ENCODE measurements around the gene UTS2B.

Gene UTS2B

DNA sequence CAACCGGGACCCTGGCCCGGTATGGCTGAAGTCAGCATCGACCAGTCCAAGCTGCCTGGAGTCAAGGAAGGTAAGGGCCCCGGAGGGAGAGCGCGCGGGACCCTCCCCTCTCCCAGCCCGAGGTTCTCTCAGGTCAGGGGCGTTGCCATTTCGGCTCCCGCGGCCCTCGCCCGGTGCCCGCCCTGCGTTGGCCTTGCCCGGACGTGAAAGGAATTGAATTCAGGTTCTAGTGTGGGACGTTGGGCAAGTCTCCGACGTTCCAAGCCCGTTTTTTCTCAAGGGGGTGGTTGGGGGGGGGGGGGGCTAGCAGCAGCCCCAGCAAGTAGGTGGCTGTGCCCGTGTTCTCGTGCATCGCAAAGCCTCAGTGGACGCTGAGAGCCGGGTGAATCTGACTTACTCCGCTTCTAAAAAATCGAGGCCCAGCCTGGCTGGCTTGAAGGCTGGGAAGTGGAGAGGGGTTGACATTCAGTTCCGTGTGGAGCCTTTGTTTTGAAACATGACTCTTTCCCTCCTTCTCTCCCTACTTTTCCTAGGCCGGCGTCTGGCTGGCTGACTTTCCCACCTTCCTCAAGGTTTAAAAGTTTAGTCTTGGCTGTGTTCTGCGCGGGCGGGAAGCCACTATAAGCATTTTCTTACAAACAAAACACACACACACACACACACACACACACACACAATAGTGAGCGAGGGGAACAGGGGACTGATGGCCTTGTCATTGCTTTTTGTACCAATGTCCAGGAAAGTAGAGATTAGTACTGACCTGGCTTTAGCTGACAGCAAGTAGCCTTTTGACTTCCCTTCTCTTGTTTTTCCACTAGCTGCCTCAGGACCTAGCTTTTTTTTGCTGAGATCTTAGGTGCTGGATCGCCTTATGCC, at the start of gene UTS2B:
TSS of gene UTS2B (minus strand) at position 873 of the 876 bp plus-strand sequence. CDS start 48,337 bp downstream, outside the sequence.
- DNase-seq (ENCODE audit: low spot score) = peak; percentile 74

- no peak for DNase-seq (ENCODE audit: low spot score)
Observed at GRCh38 chr3:191380001-191380400, 49.7 kb upstream of the UTS2B start.

DNA sequence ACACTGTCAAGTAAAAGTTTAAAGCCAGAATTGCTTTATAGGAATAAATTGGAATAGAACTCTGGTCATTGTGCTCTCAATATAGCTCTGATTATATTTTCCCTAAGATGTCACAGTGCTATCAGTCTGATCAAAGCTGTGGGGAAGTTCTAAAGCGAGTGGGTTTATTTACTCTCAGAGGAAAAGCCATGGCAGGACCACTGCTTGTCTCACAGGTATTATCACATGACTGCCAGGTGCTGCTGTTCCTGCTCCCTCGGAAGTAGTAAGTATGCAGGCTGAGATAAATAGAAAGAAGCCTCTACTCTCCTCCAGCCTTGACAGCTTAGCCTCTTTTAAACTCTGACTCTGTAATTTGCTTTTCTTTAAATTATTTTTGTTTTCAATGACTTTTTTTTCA, 49.1 kb upstream of the UTS2B start:
- no peak for DNase-seq (ENCODE audit: low spot score)

DNA sequence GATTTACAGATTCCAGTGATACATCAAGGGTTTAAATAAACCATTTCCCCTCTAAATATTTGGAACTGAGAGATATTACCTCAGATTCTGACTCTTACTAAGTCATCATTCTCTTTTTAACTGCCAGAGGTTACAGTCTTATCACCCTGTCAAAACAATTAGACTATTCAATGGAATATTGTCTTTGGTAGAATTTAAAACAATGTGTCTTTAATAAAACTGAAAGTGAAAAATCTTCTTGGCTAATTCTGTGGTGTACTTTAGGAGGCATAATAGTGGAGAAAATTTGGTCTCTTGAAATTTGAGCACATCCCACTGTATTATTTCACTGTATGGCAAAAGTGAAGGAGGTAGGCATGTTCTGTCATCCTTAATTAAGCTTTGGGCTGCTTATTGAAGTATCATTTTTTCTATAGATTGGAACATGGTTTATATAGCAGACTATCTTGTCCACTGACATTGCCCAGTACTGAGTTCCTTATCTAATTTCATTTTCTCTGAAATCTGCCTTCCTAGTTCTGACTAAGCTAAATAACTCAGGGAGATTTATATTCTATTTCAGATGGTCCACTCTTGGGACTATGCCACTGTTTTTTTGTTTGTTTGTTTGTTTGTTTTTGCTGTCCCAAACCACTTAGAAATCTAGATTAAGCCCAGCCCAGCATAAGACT, 48.0 kb upstream of the UTS2B start:
- no peak for DNase-seq (ENCODE audit: low spot score)

- DNase-seq (ENCODE audit: low spot score) = no peak
Observed at GRCh38 chr3:191376516-191377141, 46.3 kb upstream of the UTS2B start.

GRCh38 chr3:191373327-191373726, 43.0 kb upstream of the UTS2B start:
- DNase-seq (ENCODE audit: low spot score) = no peak

DNA sequence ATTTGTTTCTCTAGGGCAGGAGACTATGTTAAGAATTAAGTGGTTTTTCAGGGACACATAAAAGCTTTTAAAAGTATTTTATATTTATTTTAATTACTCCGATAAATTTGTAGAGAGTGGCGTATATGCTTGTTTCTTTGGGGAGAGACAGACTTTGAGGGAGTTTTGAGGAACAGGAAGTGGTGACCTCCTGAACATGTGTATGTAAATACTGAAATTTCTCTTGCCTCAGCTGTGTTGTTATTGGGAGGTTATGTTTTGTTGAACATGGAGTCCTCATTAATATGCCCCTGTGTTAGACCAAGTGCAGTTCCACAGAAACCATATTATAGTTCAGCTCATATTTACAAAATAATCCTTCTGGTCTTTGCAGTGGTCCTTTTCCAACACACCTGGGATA, 41.8 kb upstream of the UTS2B start:
- no peak for DNase-seq (ENCODE audit: low spot score)

GRCh38 chr3:191369616-191370010, 39.3 kb upstream of the UTS2B start:
- no peak for DNase-seq (ENCODE audit: low spot score)

DNA sequence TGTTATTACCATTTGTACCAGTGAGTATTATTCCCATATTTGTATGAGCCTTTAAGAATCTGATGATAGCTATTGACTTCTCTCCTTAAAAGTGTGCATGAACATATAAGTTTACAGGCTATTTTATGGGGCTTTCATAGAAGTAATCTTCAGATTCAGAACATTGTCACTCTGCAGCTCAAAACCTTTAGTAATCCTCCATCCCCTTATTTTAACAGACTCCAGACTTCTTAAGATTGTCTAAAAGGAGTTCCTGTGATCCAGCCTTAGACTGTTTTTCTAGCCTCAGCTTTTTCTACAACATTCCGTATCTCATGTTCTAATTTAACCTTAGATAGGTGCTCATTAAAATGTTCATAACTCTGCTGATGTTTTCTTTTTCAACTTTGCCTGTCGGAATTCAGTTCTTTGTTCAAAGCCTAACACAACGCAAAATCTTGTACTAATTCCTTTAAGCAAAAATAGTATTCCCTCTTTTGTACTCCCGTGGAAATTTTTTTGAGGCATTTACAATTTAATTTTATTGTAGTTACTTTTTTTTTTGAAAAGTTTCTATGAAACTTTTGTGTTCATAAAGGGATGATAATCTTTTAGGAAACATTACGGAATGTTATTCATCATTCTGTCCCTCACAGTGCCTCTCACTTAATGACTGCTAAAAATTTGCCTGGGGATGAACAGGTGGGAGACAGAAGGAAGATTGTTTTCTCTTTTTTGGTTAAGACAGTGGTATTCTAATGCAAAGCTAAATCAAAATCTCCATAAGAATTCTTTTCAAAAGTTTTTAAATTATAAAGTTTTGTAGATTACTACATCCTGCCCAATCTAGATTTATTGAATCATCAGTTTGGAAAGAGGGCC, 38.7 kb upstream of the UTS2B start:
- DNase-seq (ENCODE audit: low spot score) = no peak

- no peak for DNase-seq (ENCODE audit: low spot score)
Observed at GRCh38 chr3:191366675-191367074, 36.3 kb upstream of the UTS2B start.

DNA sequence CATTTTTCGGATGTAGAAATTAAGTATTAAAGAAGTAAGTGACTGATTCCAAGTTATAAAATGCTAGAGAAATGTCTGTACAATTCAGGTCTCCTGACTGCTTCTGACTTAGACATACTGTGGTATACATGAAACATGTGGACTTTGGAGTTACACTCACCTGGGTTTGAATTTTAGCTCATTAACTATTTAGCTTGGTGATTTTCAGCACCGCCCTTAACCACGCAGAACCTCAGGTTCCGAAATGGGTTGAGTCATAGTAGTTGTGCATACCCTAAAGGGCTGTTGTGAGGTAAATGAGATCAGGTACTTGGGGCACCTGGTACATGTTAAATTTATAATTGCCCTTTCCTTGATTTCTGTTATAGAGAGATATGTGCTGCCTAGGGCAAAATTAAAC, 32.9 kb upstream of the UTS2B start:
- no peak for DNase-seq (ENCODE audit: low spot score)

- DNase-seq (ENCODE audit: low spot score) = no peak
Observed at GRCh38 chr3:191362524-191363090, 32.3 kb upstream of the UTS2B start.

GRCh38 chr3:191362037-191362436, 31.7 kb upstream of the UTS2B start:
- DNase-seq (ENCODE audit: low spot score) = no peak

GRCh38 chr3:191361456-191361855, 31.1 kb upstream of the UTS2B start:
- DNase-seq (ENCODE audit: low spot score) = no peak

GRCh38 chr3:191360620-191361019, 30.3 kb upstream of the UTS2B start:
- DNase-seq (ENCODE audit: low spot score) = no peak

DNA sequence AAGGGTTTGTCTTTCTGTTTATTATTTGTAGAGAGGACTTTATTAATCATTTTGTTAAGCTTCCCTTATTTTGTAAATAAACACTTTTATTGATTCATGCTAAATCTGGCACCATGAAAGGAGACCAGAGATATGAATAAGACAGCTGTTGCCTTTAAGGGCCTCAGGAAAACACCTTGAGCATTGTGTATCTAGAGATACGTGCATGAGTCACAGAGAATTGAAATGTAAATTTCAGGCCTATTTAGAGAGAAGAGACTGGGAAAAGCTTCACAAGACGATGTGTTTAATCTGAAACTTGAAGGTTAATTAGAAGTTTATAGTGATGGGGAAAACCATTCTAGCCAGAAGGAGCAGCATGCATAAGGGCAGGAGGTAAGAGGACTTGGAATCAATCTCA, 28.6 kb upstream of the UTS2B start:
- DNase-seq (ENCODE audit: low spot score) = no peak

DNA sequence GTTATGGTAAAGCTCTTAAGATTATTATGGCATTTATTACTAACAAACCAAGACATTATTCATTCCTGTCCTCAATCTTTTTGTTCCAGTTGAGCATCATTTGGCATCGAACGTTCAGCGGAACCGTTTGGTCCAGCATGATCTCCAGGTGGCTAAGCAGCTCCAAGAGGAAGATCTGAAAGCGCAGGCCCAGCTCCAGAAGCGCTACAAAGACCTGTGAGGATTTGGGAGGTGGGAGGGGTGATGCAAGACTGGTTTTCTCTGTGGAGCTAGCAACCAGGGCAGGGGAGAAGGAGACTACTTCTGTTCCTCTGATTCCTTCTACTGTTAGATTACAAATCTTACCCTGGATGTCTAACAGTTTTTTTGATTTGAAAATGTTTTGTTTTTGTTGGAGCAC, 27.6 kb upstream of the UTS2B start:
- DNase-seq (ENCODE audit: low spot score) = no peak

GRCh38 chr3:191356631-191357439, 26.5 kb upstream of the UTS2B start:
- no peak for DNase-seq (ENCODE audit: low spot score)

DNA sequence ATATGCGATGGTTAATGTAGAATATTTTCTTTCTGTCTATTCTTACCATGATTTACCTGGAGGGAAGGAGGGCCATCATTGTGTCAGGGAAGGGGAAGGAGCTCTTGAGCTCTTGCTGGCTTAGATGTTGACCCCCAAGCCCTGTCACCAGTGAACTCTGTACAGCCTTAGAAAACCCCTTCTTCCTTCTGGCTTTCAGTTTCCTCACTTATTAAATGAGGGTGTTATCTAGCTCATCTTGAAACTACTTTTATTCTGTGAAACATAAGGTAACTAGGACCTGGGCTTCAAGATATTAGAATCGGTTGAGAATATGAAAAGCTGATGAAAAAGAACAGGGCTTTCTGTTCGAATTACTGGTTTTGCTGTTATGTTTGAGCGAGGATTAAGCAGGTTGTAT, 25.1 kb upstream of the UTS2B start:
- no peak for DNase-seq (ENCODE audit: low spot score)

DNA sequence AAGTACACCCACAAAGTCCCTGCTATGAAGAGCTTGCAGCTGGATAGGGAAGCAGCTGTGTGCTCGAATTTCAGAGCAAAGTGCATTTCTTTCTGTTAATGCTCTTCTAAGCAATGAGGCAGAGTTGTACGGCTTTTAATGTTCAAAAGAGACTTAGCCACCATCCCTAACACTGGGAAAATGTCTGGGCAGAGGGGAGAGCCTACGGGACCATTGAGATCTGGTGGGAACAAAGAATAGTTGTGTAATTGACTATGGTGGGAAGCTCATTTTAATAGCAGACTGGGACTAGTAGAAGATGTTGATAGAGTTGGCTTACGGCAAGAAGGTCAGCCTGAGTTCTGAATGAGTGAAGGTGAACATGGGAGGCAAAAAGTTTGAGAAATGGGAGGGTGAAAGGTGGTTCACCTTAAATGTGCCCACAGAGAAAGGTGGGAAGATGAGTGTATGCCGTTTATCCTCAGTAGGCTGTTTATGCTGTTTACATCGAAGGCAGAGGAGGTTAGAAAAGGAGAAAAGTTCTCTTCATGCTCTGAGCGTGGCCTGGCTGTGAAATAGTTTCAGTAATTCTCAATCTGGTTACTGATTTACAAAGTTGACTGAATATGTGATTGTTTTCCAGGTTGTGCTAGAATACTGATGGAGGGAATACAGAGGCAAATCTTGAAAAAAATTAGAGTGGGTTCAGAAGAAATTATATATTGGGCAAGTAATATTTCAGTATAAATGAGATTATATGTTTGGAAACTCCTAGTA, 22.9 kb upstream of the UTS2B start:
- DNase-seq (ENCODE audit: low spot score) = no peak
